ENCODE measurements around the gene ANXA2. TPM values are rescaled to one million over a fixed set of nuclear protein-coding genes. Genes with fewer than 3 reads are reported as not detected.

ANXA2 gene
- total and polyA plus RNA-seq, 10 of the 15 experiments (the other 5 are each of a cell fraction or from before 2014, with no cell fraction given) = 135 to 540 (median 281) TPM

DNA sequence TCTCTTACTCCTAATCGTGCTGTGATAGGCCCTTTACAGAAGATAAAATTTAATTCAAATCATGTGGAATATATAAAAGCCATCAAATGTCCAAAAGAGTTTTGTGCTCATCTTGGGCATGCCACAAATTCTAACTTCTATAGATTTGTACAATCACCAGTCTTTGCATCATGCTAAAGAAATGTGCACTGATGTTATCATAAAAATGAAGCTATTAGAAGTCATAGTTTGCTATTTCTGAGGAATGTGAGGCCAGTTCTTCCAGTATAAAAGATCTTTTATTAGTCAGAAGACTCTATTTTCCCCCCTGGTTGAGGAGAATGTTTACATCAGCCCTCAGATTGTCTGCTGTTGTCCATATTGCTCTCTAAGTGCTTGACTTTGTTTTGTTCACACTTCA lies 2.1 kb upstream of the ANXA2 start:
- no peak overlapping the region for H3K9ac ChIP-seq (ENCODE audit: control insufficient read depth, insufficient read depth, low read length)

DNA sequence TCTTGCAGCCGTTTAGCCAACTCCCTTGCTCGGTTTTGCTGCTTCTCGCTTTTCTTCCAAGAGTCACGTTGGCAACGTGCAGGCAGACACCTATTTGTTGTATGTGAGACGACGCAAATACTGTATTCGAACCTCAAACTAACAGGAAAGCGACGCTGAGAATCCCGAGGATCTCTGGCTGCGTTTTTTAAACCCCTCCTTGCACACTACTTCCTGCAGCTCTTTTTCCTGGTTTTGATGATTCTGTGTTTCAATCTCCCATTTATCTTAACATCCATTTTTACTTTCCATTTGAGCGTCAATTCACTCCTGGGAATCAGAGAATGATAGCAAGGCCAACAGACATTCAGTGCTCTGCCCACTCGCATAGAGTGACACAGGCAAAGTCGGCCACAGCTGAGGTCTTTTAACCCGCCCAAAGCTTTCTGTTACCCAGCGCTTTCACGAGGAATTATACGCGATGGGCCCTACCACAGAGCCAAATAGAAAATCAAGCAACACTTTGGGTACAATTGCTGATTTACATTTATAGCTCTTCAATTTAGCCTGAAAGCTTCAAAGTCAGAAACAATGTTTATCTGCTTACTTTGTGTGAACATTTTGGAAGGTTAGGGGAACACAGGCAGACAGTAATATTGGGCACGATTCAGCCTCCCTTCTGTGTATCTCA lies 1.6 kb upstream of the ANXA2 start:
- DNase-seq (ENCODE audit: low read depth, low spot score) (no peak), FAIRE-seq (no peak), ATAC-seq (no peak)
- TF ChIP-seq IRF4 (IDR thresholded peaks at IDR 0.05; ENCODE audit: low read depth, low read length) (no peak), YY1 (IDR thresholded peaks at IDR 0.05; ENCODE audit: low read depth, low read length) (no peak), ATF7 (IDR thresholded peaks at IDR 0.05; ENCODE audit: low read depth) (no peak), CHD2 (IDR thresholded peaks at IDR 0.05; ENCODE audit: borderline replicate concordance, low read depth, low read length) (no peak), ZSCAN29 (IDR thresholded peaks at IDR 0.05) (no peak), HDGF (IDR thresholded peaks at IDR 0.05) (no peak), WRNIP1 (IDR thresholded peaks at IDR 0.05; ENCODE audit: borderline replicate concordance, low read depth, low read length) (no peak), ZNF207 (IDR thresholded peaks at IDR 0.05; ENCODE audit: borderline replicate concordance) (no peak)
- TF ChIP-seq, protein P1, sequence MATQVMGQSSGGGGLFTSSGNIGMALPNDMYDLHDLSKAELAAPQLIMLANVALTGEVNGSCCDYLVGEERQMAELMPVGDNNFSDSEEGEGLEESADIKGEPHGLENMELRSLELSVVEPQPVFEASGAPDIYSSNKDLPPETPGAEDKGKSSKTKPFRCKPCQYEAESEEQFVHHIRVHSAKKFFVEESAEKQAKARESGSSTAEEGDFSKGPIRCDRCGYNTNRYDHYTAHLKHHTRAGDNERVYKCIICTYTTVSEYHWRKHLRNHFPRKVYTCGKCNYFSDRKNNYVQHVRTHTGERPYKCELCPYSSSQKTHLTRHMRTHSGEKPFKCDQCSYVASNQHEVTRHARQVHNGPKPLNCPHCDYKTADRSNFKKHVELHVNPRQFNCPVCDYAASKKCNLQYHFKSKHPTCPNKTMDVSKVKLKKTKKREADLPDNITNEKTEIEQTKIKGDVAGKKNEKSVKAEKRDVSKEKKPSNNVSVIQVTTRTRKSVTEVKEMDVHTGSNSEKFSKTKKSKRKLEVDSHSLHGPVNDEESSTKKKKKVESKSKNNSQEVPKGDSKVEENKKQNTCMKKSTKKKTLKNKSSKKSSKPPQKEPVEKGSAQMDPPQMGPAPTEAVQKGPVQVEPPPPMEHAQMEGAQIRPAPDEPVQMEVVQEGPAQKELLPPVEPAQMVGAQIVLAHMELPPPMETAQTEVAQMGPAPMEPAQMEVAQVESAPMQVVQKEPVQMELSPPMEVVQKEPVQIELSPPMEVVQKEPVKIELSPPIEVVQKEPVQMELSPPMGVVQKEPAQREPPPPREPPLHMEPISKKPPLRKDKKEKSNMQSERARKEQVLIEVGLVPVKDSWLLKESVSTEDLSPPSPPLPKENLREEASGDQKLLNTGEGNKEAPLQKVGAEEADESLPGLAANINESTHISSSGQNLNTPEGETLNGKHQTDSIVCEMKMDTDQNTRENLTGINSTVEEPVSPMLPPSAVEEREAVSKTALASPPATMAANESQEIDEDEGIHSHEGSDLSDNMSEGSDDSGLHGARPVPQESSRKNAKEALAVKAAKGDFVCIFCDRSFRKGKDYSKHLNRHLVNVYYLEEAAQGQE (IDR thresholded peaks at IDR 0.05; ENCODE audit: low read depth, low read length) = no peak
- Histone ChIP-seq H3K36me3 (ENCODE audit: control insufficient read depth in 2 of 2, insufficient read depth in 2 of 2, low read length in 1 of 2) (peaks cover 0 to 7% of the 10 kb centered on the region in 2 experiments; a peak in 1 of 4 replicates), H3K9ac (ENCODE audit: control insufficient read depth, insufficient read depth, low read length) (no peak overlapping the region), H3K27me3 (replicated peaks in 1 of 2; ENCODE audit: control insufficient read depth in 2 of 2, insufficient read depth in 2 of 2, low read length in 1 of 2) (no peaks in the 10 kb centered on the region), H3K4me2 (ENCODE audit: control insufficient read depth, insufficient read depth) (peak overlapping the region; percentile 98), H3K79me2 (ENCODE audit: control insufficient read depth, insufficient read depth, low read length) (peaks cover 20% of the 10 kb centered on the region), H4K20me1 (ENCODE audit: control insufficient read depth, insufficient read depth) (no peaks in the 10 kb centered on the region), H3K9me3 (replicated peaks; ENCODE audit: control insufficient read depth, insufficient read depth, low read length) (no peaks in the 10 kb centered on the region), H3K27ac (ENCODE audit: control insufficient read depth, insufficient read depth) (no peak overlapping the region), H3K4me3 (no peak overlapping the region), H3K4me1 (ENCODE audit: control insufficient read depth, insufficient read depth, low read length) (peaks cover 8% of the 10 kb centered on the region; the same call in 1 of the 2 replicates), H2AFZ (ENCODE audit: control insufficient read depth, low read depth, low read length) (peak overlapping the region; percentile 85)
- RAD21 ChIA-PET (ENCODE audit: unreplicated experiment) = interaction anchor here (1.0 to 1.4 kb wide), 4 partner anchors 8 to 152 kb away, joined by 3 read pairs; no protein-coding TSS in a partner anchor
- POLR2A ChIA-PET = no interaction called here
- SMC1A ChIA-PET (ENCODE audit: uncharacterized antibody, unreplicated experiment) = interaction anchor here (1.0 to 2.3 kb wide), 4 partner anchors 23 to 121 kb away, joined by 3 to 9 read pairs (median 3); no protein-coding TSS in a partner anchor
- intact Hi-C loops (cut with micrococcal nuclease; ENCODE audit: unreplicated experiment) = loop anchor here (5.0 to 10.0 kb wide), 2 partner anchors 185 to 712 kb away; partner anchors contain the start of gene BNIP2
- in situ Hi-C loops (cut with MboI) = no loop called here
- CTCF ChIA-PET = interaction anchor here (0.6 to 1.4 kb wide), 3 partner anchors 40 to 121 kb away, joined by 3 to 4 read pairs (median 4); no protein-coding TSS in a partner anchor
- 62% methylated on average over 21 of the region's 21 CpGs for WGBS (ENCODE audit: insufficient coverage, insufficient replicate concordance, low lambda C conversion rate, missing lambda C conversion rate)
- no TSS peak for BruUV-seq (replicated peaks)

More for the DNA sequence above, 2.1 kb upstream of the ANXA2 start:
- no peak for TF ChIP-seq EZH2 (IDR thresholded peaks at IDR 0.05; ENCODE audit: borderline replicate concordance, control insufficient read depth, low read depth, low read length)
- no peak for TF ChIP-seq JUND (IDR thresholded peaks at IDR 0.05; ENCODE audit: low read depth, low read length)
- no peak for TF ChIP-seq HCFC1 (IDR thresholded peaks at IDR 0.05; ENCODE audit: low read length)
- TF ChIP-seq CREM (IDR thresholded peaks at IDR 0.05; ENCODE audit: low read depth) = no peak
- no peak for TF ChIP-seq RBBP5 (conservative IDR thresholded peaks at IDR 0.05)
- no peak for TF ChIP-seq POLR2AphosphoS2 (IDR thresholded peaks at IDR 0.05; ENCODE audit: low read depth, low read length)
- Histone ChIP-seq H3K79me2 (ENCODE audit: control insufficient read depth, insufficient read depth, low read length) (peaks cover 19% of the 10 kb centered on the region), H3K4me1 (ENCODE audit: control insufficient read depth, insufficient read depth, low read length) (peaks cover 8% of the 10 kb centered on the region; the same call in 1 of the 2 replicates), H3K27ac (ENCODE audit: control insufficient read depth, insufficient read depth) (no peak overlapping the region), H4K20me1 (ENCODE audit: control insufficient read depth, insufficient read depth) (no peaks in the 10 kb centered on the region), H3K4me2 (ENCODE audit: control insufficient read depth, insufficient read depth) (no peak overlapping the region), H3K9me3 (replicated peaks; ENCODE audit: control insufficient read depth, insufficient read depth, low read length) (no peaks in the 10 kb centered on the region), H3K36me3 (ENCODE audit: control insufficient read depth in 2 of 2, insufficient read depth in 2 of 2, low read length in 1 of 2) (peaks cover 0 to 7% of the 10 kb centered on the region in 2 experiments; a peak in 1 of 4 replicates), H2AFZ (ENCODE audit: control insufficient read depth, low read depth, low read length) (no peak overlapping the region), H3K27me3 (replicated peaks in 1 of 2; ENCODE audit: control insufficient read depth in 2 of 2, insufficient read depth in 2 of 2, low read length in 1 of 2) (no peaks in the 10 kb centered on the region), H3K4me3 (no peak overlapping the region)
- intact Hi-C loops (cut with micrococcal nuclease; ENCODE audit: unreplicated experiment) = loop anchor here (5.0 to 10.0 kb wide), 2 partner anchors 185 to 713 kb away; partner anchors contain the start of gene BNIP2
- WGBS (ENCODE audit: insufficient coverage, insufficient replicate concordance, low lambda C conversion rate, missing lambda C conversion rate) = 87% methylated on average over 1 of the region's 1 CpG
- DNase-seq (ENCODE audit: low read depth, low spot score) (no peak), ATAC-seq (no peak), FAIRE-seq (no peak)
- CTCF ChIA-PET = interaction anchor here (0.6 to 1.4 kb wide), 3 partner anchors 41 to 121 kb away, joined by 3 to 4 read pairs (median 4); no protein-coding TSS in a partner anchor
- in situ Hi-C loops (cut with MboI) = no loop called here
- POLR2A ChIA-PET = interaction anchor here (1.0 kb wide), 1 partner anchor 8 kb away, joined by 3 read pairs; no protein-coding TSS in a partner anchor
- RAD21 ChIA-PET (ENCODE audit: unreplicated experiment) = interaction anchor here (1.0 to 1.3 kb wide), 2 partner anchors 78 to 151 kb away, joined by 3 read pairs; no protein-coding TSS in a partner anchor
- no TSS peak for BruUV-seq (replicated peaks)
- SMC1A ChIA-PET (ENCODE audit: uncharacterized antibody, unreplicated experiment) = interaction anchor here (1.0 to 2.3 kb wide), 4 partner anchors 22 to 121 kb away, joined by 3 to 9 read pairs (median 3); no protein-coding TSS in a partner anchor
